NCI-H526 treated with DMSO at 0.1 percent for 48 hours (cell line): ENCODE data around the gene LRRN3.

Experiments used
- DNase-seq: peaks from one replicate; lab custom pipeline; 2025; lab: John Stamatoyannopoulos, UW

LRRN3 gene

GRCh38 chr7:111077001-111077400 is 13.9 kb upstream of the LRRN3 start:
- no peak for DNase-seq

DNA sequence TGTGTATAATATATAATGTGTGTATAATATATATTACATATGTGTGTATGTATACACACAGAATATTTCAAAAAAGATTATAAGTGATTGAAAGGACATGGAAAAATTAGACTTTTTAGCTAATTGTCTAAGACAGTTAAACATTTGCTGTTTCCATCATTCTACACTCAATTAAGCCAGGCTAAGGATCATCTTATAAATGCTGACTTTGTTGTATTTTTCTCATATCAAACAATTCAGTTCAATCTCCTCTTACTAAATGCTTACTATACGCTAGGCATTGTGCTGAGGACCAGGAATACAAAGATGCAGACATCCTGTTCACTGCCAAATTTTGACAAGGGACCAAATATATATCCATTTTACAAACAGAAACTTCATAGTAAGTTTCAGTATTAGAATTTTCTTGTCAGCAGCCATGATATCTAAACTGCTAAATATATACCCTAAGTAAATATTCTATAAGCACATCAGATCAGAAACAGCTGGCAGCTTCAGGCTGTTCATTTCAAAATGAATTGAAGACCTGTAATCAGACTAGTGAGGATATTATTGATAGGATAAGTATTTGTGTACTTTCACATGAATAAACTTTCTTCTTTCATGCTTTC is 10.3 kb upstream of the LRRN3 start:
- no peak for DNase-seq

DNA sequence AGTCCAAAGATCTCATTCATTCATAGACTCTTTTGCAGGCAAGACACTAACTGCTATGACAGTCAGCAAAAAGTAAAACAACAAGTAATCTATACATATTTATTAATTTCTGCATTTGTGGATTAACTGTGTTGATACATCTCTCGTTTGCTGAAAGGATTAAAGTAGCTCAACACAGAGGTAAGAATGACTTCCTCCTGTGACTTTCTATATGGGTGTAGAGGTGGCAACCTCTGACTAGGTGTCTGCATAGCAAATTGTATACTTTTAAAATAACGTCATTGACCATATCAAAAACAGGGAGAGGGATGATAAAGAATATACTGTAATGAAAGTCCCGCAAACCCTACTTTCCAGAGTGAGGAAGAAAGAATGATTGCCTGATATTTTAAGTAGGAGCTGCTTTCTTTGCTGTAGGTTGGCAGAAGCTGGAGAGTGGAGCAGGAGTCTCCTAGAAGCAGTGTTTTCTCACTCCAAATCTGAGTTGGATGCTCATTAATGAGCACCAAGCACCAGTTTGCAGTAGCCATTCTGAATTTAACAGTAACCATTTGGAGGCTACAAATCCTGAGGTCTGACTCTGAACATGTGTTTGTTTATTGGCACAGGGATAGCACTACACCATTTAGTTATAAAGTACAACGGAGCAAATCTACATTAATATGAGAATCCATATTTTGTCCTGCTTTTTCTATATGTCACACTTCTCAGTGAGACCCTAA is 9.2 kb upstream of the LRRN3 start:
- no peak for DNase-seq

DNA sequence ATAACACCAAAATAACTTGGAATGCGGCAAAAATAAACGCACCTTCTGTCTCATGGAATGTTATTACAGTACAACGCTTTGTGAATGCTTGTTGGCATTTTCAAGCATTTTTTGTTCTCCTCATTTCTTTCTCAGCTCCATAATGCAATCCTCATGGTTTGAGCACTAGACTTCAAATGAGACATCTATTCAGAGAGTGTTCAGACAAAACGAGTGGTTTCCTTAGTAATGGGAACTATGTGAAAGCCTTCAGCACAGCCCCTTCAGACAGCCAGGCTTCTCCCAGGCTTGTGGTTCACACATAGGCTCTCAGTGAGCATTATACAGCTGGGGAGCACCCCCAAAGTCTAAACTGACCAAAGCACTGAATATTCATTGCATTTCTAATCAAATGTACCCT is 8.6 kb upstream of the LRRN3 start:
- DNase-seq: no peak

GRCh38 chr7:111083413-111083812 is 7.5 kb upstream of the LRRN3 start:
- no peak for DNase-seq

DNA sequence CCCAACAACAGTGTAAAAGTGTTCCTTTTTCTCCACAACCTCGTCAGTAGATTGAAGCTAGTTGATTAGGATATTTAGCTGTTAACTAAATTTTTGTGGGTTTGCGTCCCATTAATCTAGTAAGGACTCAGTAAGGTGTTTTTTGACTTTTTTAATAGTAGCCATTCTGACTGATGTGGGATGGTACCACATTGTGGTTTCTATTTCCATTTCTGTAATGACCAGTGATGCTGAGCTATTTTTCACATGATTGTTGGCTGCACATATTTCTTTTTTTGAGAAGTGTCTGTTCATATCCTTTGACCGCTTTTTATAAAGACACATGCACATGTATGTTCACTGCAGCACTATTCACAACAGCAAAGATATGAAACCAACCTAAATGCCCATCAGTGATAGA is 5.6 kb upstream of the LRRN3 start:
- no peak for DNase-seq

DNA sequence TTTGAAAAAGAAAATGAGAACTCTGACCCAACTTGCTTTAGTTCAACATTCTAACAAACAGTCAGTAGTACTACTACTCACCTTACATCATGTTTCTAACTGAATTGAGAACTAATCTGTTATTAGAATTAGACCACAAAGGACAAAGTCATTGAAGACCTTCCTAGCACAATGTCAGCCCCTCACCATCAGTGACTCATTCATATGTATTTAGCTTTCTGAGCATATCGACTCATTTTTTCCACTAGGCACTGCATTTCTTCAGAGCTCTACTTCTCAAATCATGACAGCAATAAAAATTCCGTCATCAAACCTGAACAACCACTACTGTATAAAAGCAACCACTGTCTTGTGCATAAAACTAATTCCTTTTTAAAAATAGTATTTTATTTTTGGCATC is 4.4 kb upstream of the LRRN3 start:
- DNase-seq: no peak

GRCh38 chr7:111088328-111088727 is 2.6 kb upstream of the LRRN3 start:
- DNase-seq: no peak

- DNase-seq: peak; percentile 47
Observed at GRCh38 chr7:111089822-111090426, 1.0 kb upstream of the LRRN3 start.

- peak; percentile 82 for DNase-seq
Observed at GRCh38 chr7:111091593-111092358, 849 bp downstream of the LRRN3 start.

DNA sequence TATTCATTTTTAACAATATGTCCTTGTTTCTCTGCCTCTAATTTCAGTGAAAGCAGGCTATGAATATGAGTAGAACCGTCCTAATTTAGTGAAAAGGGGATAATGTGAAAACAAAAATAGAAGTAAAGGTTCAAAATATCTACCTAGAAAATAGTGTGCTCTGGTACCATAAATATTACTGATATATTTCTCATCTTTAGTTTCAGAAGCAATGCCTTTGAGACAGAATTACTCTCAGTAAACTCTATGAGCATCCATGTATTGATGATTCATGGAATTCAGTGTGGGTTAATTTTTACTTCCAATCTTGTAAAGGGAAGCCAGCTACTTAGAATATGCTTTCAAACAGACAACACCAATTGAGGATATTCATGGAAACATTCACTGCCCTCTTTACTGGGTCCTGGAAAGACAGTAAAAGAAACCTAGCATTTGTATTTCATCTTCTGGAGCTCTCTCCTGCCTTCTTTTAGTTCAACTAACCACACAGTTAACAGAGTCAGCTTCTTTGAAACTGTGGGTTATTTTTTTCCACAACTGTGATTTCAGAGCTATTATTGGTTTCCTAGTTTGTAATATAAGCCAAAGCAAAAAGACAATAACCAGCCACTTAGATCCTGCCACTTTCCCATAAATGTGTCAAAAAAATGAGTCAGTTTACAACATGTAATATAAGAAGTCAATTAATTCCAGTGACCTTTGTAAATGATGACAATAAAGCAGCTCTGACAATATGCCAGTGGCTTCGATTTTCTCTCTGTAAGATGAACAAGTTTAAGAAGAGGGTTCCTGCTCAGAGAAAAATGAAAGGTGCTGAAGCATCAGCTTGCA is 1.7 kb downstream of the LRRN3 start:
- DNase-seq: no peak

DNA sequence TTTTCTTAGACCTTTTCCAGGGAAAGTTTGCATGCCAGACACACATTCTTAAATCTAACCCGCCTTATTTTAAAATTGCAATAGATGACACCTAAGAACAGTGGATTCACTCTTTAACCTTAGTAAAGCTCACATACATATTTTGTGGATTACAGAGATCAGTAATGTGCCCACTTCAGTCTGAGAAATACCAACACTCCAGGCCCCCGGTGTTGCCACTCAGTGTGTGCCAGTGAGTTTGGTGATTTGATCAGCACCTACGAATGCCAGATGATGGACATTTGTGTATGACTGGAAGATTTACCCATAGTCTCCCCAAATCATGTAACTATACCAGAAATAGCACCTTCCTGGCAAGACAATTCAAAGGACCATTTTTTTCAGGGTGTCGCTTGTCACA is 2.6 kb downstream of the LRRN3 start:
- no peak for DNase-seq

DNA sequence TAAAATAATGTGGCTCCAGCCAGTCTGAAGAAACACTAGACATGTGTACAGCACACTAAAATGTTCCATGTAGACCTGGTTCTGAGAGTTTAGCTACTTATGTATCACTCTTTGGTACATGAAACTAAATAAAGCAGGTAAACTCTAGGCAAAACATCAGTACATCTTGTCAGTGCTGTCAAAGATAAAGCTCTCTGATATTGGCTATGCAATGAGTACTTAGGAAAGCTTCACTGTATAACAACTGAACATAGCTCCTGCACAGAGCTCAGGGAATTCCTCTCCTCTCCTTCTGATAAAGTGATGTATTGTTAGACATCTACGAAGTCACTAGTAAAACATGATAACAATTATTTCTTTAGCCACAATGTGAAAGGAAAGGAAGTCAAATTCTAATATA is 3.5 kb downstream of the LRRN3 start:
- DNase-seq: no peak

GRCh38 chr7:111096997-111097396 is 6.1 kb downstream of the LRRN3 start:
- no peak for DNase-seq

- DNase-seq: peak; percentile 29
Observed at GRCh38 chr7:111098011-111098925, 7.3 kb downstream of the LRRN3 start.

DNA sequence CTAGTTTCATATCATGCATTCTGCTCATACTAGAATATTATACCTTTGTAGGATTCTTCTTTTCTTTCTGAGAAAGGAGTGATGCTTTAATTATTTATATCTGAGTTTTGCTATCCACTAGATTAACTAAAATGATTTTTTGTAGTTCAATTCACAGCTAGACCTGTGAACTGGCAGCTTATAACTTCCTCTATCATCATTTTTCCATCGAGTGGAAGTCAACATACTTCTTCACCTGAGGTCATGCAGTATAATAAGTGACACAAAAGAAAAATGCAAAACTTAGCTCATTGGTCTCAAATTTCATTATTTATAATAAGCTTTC is 8.0 kb downstream of the LRRN3 start:
- DNase-seq: no peak

DNA sequence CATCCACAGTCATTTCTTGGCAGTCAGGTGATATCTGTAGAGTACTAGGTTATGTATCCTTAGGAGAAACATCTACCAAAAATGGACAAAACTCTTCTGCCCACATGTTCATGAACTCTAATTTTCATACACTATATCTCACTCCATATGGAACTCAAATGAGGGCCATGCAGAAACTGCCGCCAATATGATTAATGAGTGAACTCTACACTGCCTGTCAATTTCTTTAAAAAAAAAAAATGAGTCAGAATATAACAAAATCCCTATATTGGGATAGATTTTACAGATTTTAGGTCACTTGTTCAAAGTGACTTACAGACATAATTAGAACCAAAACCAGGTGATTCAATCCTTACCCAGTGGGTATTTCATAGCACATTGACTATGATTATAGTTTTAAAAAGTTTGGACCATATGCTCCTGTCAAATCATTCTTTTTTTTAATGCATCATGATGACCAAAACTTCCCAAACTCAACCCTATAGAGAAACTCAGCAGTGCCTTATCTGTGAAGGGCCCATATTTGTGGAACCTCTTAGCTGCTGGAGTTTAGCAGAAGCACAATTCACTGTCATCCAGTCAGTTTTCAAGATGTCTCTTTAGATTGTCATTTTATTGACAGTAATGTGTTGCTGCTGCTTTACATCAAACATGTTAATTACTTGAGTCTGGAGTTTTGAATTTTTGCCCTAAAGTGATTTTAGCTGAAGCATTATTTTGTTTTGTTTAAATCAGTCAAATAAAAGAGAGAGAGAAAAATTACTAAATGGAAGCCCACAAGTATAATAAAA is 11.1 kb downstream of the LRRN3 start:
- no peak for DNase-seq

DNA sequence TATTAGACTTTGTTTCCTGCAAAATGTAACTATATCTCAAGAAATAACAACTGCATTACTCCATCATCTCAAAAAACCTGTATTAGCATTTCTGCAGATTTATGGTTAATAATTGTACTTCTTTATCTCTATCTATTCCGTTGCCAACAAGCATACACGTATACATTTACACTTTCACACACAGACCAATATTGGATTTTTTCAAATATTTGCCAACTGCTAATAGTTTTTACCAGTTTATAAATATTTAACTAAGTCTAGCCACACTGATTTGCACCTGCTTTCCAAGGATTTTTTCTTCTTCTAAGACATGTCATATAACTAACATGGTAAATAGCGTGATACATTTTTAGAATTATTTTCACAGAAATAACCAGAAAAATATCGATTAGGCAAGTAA is 12.2 kb downstream of the LRRN3 start:
- no peak for DNase-seq

DNA sequence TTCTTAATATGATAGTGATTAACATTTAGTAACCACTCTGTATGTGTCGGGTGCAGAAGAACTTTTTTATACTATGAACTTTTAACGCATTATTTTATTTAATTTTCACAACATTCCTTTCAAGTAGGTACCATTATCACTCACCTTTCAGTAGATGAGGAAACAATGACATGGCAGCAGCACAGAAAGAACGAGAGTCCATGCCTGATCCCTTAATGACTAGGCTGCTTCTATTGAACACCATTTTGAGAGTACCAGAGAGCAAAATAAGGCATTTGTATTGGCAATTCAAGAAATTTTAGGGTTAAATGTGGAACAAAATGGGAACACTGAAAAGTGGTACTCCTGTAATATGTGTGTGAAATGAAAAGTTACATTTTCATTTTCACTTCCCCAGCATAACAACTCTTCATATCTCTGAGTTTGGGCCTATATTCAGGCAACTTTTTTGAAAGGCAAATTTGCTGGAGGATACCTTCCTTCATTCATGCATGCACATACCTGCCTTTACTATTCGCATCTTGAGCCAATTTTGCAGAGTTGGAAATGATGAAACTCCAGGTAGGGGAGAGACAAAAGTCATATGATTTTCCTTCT is 12.8 kb downstream of the LRRN3 start:
- no peak for DNase-seq

DNA sequence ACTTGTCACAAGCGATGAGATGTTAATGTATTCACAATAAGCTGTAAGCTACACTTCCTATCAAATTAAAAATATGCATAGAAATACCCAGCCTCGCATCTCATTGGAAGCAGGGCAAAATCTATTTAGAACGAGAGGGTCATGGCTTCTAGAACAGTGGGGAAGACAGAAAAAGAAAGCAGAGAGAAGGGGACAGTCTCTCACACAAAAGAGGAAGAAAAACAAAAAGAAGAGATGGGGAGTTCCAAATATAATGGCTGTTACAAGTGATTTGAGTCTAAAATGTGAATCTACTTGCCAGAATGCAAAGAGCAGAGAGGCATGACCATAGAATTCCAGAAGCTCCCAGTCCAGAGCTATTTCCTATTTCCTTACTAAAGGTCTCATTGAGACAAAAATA is 13.8 kb downstream of the LRRN3 start:
- DNase-seq: no peak
